HEK293 (cell line): ENCODE results near the gene NINL.

Source experiments
- CTCF ChIA-PET: fragments of 350-600 bp; formaldehyde crosslinking; extraction: SDS; loops from one replicate; lab custom pipeline; 2021; ENCODE audit warnings: antibody characterized with exemption; lab: Yijun Ruan, JAX
- POLR2A ChIA-PET: fragments of 300-600 bp; formaldehyde crosslinking; extraction: SDS; loops from one replicate; lab custom pipeline; 2020; ENCODE audit warnings: antibody characterized with exemption, inconsistent platforms; lab: Yijun Ruan, JAX
- H3K27ac ChIP-seq: fragments of 200-500 bp; sonication (Bioruptor generic); 2 replicates; pipeline ENCODE4 v1.5.1; 2014; ENCODE audit warnings: low read depth, low read length, control low read depth, inconsistent platforms; ENCODE audit errors: extremely low read depth
- H3K36me3 ChIP-seq, 2 experiments: fragments of 200-500 bp in 1 of 2; sonication (Bioruptor generic) in 1 of 2; 1 replicate in 1 of 2; 2 replicates in 1 of 2; pipeline ENCODE4 v1.5.1; 2014 to 2017; ENCODE audit warnings: inconsistent platforms in 2 of 2, low read length in 2 of 2; ENCODE audit not compliant: control insufficient read depth in 2 of 2, insufficient read depth in 1 of 2
- H3K4me1 ChIP-seq: fragments of 200-500 bp; sonication (Bioruptor generic); 2 replicates; pipeline ENCODE4 v1.5.1; 2014; ENCODE audit warnings: mild to moderate bottlenecking, low read length, inconsistent platforms; ENCODE audit not compliant: control insufficient read depth, insufficient read depth
- H3K4me3 ChIP-seq: 2 replicates; pipeline ENCODE4 v1.5.1; 2011; ENCODE audit warnings: low read depth, mild to moderate bottlenecking, control low read depth, low read length, moderate library complexity
- H3K9me3 ChIP-seq: fragments of 200-500 bp; sonication (Bioruptor generic); 2 replicates; pipeline ENCODE4 v1.5.1; 2014; ENCODE audit warnings: low read depth, low read length, inconsistent platforms; ENCODE audit not compliant: control insufficient read depth, insufficient read depth
- GLI4 ChIP-seq: fragments of 450-650 bp; formaldehyde crosslinking; IDR thresholded peaks from 2 replicates; pipeline ENCODE4 v1.5.1; 2016; ENCODE audit warnings: missing biosample characterization, missing genetic modification characterization
- HOXA7 ChIP-seq: sonication (generic); formaldehyde crosslinking; IDR thresholded peaks from 2 replicates; pipeline ENCODE4 v1.8.1; 2022; ENCODE audit warnings: missing genetic modification reagents, borderline replicate concordance
- HOXC10 ChIP-seq: sonication (generic); formaldehyde crosslinking; IDR thresholded peaks from 2 replicates; pipeline ENCODE4 v1.8.1; 2023; ENCODE audit warnings: mild to moderate bottlenecking, missing genetic modification reagents
- KLF7 ChIP-seq: fragments of 450-650 bp; formaldehyde crosslinking; IDR thresholded peaks from 2 replicates; pipeline ENCODE4 v1.5.1; 2016; ENCODE audit warnings: missing biosample characterization, missing genetic modification characterization, borderline replicate concordance
- KLF8 ChIP-seq: fragments of 450-650 bp; formaldehyde crosslinking; IDR thresholded peaks from 2 replicates; pipeline ENCODE4 v1.5.1; 2016; ENCODE audit warnings: missing biosample characterization, missing genetic modification characterization
- REPIN1 ChIP-seq: fragments of 450-650 bp; formaldehyde crosslinking; IDR thresholded peaks from 2 replicates; pipeline ENCODE4 v1.5.1; 2017; ENCODE audit warnings: missing biosample characterization, missing genetic modification characterization, low read depth
- SALL2 ChIP-seq: fragments of 450-650 bp; formaldehyde crosslinking; IDR thresholded peaks from 2 replicates; pipeline ENCODE4 v1.5.0; 2017; ENCODE audit warnings: missing biosample characterization, mild to moderate bottlenecking, missing genetic modification characterization, borderline replicate concordance
- SP2 ChIP-seq: fragments of 450-650 bp; formaldehyde crosslinking; IDR thresholded peaks from 2 replicates; pipeline ENCODE4 v1.5.1; 2016; ENCODE audit warnings: missing biosample characterization, missing genetic modification characterization
- SP7 ChIP-seq: fragments of 450-650 bp; formaldehyde crosslinking; IDR thresholded peaks from 2 replicates; pipeline ENCODE4 v1.5.1; 2016; ENCODE audit warnings: missing biosample characterization, missing genetic modification characterization
- ZFHX2 ChIP-seq: fragments of 450-650 bp; formaldehyde crosslinking; conservative IDR thresholded peaks from 2 replicates; pipeline ENCODE4 v1.5.1; 2016; ENCODE audit warnings: missing biosample characterization, missing genetic modification characterization
- ZFP3 ChIP-seq: fragments of 450-650 bp; formaldehyde crosslinking; IDR thresholded peaks from 2 replicates; pipeline ENCODE4 v1.5.1; 2016; ENCODE audit warnings: low read depth, missing biosample characterization, missing genetic modification characterization
- ZNF16 ChIP-seq: fragments of 450-650 bp; formaldehyde crosslinking; IDR thresholded peaks from 2 replicates; pipeline ENCODE4 v1.5.1; 2016; ENCODE audit warnings: low read depth, missing biosample characterization, missing genetic modification characterization
- ZNF19 ChIP-seq: fragments of 450-650 bp; formaldehyde crosslinking; IDR thresholded peaks from 2 replicates; pipeline ENCODE4; 2016; ENCODE audit warnings: missing biosample characterization, missing genetic modification characterization, low read depth
- ZNF202 ChIP-seq: fragments of 450-650 bp; formaldehyde crosslinking; IDR thresholded peaks from 2 replicates; pipeline ENCODE4 v1.5.1; 2016; ENCODE audit warnings: missing biosample characterization, missing genetic modification characterization, borderline replicate concordance
- ZNF311 ChIP-seq: fragments of 450-650 bp; formaldehyde crosslinking; IDR thresholded peaks from 2 replicates; pipeline ENCODE4 v1.5.1; 2017; ENCODE audit warnings: missing biosample characterization, missing genetic modification characterization, borderline replicate concordance
- ZNF350 ChIP-seq: fragments of 450-650 bp; formaldehyde crosslinking; IDR thresholded peaks from 2 replicates; pipeline ENCODE4 v1.5.0; 2017; ENCODE audit warnings: missing biosample characterization, mild to moderate bottlenecking, missing genetic modification characterization
- ZNF558 ChIP-seq: fragments of 450-650 bp; formaldehyde crosslinking; IDR thresholded peaks from 2 replicates; pipeline ENCODE4 v1.5.1; 2016; ENCODE audit warnings: missing biosample characterization, missing genetic modification characterization
- ZNF626 ChIP-seq: fragments of 450-650 bp; sonication (Bioruptor Pico); formaldehyde crosslinking; IDR thresholded peaks from 2 replicates; pipeline ENCODE4 v1.5.1; 2018; ENCODE audit warnings: missing biosample characterization, missing genetic modification characterization, inconsistent platforms
- ZNF747 ChIP-seq: fragments of 450-650 bp; formaldehyde crosslinking; IDR thresholded peaks from 2 replicates; pipeline ENCODE4 v1.5.1; 2016; ENCODE audit warnings: missing biosample characterization, missing genetic modification characterization
- ZNF76 ChIP-seq: fragments of 450-650 bp; formaldehyde crosslinking; IDR thresholded peaks from 2 replicates; pipeline ENCODE4; 2016; ENCODE audit warnings: low read depth, missing biosample characterization, missing genetic modification characterization, borderline replicate concordance
- ZNF777 ChIP-seq: fragments of 450-650 bp; formaldehyde crosslinking; IDR thresholded peaks from 2 replicates; pipeline ENCODE4 v1.5.1; 2017; ENCODE audit warnings: missing biosample characterization, missing genetic modification characterization, borderline replicate concordance
- TF ChIP-seq, protein P1 (sequence below): fragments of 450-650 bp; formaldehyde crosslinking; IDR thresholded peaks from 2 replicates; pipeline ENCODE4 v1.5.1; 2016; ENCODE audit warnings: missing biosample characterization, missing genetic modification characterization
- TF ChIP-seq, protein P2 (sequence below): fragments of 450-650 bp; formaldehyde crosslinking; IDR thresholded peaks from 2 replicates; pipeline ENCODE4 v1.5.1; 2016; ENCODE audit warnings: missing biosample characterization, missing genetic modification characterization
- TF ChIP-seq, protein P3 (sequence below): fragments of 450-650 bp; formaldehyde crosslinking; IDR thresholded peaks from 2 replicates; pipeline ENCODE4 v1.5.1; 2016; ENCODE audit warnings: missing biosample characterization, missing genetic modification characterization
- TF ChIP-seq, protein P4 (sequence below): fragments of 450-650 bp; formaldehyde crosslinking; IDR thresholded peaks from 2 replicates; pipeline ENCODE4 v1.5.1; 2016; ENCODE audit warnings: missing biosample characterization, missing genetic modification characterization
- TF ChIP-seq, protein P5 (sequence below): fragments of 450-650 bp; formaldehyde crosslinking; IDR thresholded peaks from 2 replicates; pipeline ENCODE4 v1.5.0; 2017; ENCODE audit warnings: missing biosample characterization, missing genetic modification characterization, borderline replicate concordance

The NINL gene

GRCh38 chr20:25453035-25453810, 132.1 kb downstream of the NINL start (continued):
- TF ChIP-seq ZNF202 = no peak
- 0 out of 2 replicates have a peak, but pooled peaks have one; percentile 39 for TF ChIP-seq ZNF558 (tag by site-specific recombination)
- no peak for TF ChIP-seq HOXA7 (CRISPR knock-in tag)
- TF ChIP-seq, protein P1, sequence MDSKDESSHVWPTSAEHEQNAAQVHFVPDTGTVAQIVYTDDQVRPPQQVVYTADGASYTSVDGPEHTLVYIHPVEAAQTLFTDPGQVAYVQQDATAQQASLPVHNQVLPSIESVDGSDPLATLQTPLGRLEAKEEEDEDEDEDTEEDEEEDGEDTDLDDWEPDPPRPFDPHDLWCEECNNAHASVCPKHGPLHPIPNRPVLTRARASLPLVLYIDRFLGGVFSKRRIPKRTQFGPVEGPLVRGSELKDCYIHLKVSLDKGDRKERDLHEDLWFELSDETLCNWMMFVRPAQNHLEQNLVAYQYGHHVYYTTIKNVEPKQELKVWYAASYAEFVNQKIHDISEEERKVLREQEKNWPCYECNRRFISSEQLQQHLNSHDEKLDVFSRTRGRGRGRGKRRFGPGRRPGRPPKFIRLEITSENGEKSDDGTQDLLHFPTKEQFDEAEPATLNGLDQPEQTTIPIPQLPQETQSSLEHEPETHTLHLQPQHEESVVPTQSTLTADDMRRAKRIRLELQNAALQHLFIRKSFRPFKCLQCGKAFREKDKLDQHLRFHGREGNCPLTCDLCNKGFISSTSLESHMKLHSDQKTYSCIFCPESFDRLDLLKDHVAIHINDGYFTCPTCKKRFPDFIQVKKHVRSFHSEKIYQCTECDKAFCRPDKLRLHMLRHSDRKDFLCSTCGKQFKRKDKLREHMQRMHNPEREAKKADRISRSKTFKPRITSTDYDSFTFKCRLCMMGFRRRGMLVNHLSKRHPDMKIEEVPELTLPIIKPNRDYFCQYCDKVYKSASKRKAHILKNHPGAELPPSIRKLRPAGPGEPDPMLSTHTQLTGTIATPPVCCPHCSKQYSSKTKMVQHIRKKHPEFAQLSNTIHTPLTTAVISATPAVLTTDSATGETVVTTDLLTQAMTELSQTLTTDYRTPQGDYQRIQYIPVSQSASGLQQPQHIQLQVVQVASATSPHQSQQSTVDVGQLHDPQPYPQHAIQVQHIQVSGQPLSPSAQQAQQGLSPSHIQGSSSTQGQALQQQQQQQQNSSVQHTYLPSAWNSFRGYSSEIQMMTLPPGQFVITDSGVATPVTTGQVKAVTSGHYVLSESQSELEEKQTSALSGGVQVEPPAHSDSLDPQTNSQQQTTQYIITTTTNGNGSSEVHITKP = peak; percentile 95
- TF ChIP-seq, protein P2, sequence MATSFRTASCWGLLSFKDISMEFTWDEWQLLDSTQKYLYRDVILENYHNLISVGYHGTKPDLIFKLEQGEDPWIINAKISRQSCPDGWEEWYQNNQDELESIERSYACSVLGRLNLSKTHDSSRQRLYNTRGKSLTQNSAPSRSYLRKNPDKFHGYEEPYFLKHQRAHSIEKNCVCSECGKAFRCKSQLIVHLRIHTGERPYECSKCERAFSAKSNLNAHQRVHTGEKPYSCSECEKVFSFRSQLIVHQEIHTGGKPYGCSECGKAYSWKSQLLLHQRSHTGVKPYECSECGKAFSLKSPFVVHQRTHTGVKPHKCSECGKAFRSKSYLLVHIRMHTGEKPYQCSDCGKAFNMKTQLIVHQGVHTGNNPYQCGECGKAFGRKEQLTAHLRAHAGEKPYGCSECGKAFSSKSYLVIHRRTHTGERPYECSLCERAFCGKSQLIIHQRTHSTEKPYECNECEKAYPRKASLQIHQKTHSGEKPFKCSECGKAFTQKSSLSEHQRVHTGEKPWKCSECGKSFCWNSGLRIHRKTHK (tag by site-specific recombination) = no peak
- TF ChIP-seq ZNF777 (tag by site-specific recombination) = no peak
- no peak for TF ChIP-seq SALL2 (tag by site-specific recombination)
- peak; percentile 71 for TF ChIP-seq SP7 (tag by site-specific recombination)
- no peak for TF ChIP-seq ZNF626 (tag by site-specific recombination)
- no peak for TF ChIP-seq ZNF311 (tag by site-specific recombination)
- no peak for TF ChIP-seq KLF8 (tag by site-specific recombination)
- TF ChIP-seq ZNF76 = no peak
- TF ChIP-seq KLF7 (tag by site-specific recombination) = no peak
- TF ChIP-seq SP2 = no peak
- TF ChIP-seq ZNF16 (tag by site-specific recombination) = no peak
- TF ChIP-seq ZFP3 = no peak
- no peak for TF ChIP-seq HOXC10
- TF ChIP-seq GLI4 (tag by site-specific recombination) = no peak
- no peak for TF ChIP-seq REPIN1

DNA sequence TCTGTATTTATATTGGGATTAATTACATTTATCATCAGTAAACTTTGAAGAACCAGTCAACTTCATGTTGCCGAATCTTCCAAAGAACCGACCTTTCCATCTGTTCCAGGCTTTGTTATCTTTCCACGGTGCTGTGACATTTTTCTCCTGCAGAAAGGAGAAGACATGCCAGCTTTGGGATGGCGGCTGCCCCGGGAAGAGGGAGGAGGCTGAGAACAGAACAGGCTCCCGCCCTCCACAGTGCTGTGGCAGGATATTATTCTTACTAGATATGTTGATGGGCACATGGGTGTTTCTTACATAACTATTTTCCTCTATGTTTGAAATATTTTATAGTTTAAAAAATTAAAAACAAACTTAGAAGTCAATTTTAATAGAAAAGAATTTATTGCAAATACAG, 133.0 kb downstream of the NINL start:
- H3K36me3 ChIP-seq = peaks cover 18 to 58% of the 10 kb centered on the region in 2 experiments
- H3K4me1 ChIP-seq = no peaks in the 10 kb centered on the region
- H3K4me3 ChIP-seq = no peak overlapping the region
- ChIA-PET POLR2A (no interaction called here), CTCF (no interaction called here)
- H3K9me3 ChIP-seq = no peaks in the 10 kb centered on the region
- no peak overlapping the region for H3K27ac ChIP-seq
- TF ChIP-seq, protein P3, sequence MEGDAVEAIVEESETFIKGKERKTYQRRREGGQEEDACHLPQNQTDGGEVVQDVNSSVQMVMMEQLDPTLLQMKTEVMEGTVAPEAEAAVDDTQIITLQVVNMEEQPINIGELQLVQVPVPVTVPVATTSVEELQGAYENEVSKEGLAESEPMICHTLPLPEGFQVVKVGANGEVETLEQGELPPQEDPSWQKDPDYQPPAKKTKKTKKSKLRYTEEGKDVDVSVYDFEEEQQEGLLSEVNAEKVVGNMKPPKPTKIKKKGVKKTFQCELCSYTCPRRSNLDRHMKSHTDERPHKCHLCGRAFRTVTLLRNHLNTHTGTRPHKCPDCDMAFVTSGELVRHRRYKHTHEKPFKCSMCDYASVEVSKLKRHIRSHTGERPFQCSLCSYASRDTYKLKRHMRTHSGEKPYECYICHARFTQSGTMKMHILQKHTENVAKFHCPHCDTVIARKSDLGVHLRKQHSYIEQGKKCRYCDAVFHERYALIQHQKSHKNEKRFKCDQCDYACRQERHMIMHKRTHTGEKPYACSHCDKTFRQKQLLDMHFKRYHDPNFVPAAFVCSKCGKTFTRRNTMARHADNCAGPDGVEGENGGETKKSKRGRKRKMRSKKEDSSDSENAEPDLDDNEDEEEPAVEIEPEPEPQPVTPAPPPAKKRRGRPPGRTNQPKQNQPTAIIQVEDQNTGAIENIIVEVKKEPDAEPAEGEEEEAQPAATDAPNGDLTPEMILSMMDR (tag by site-specific recombination) = no peak
- TF ChIP-seq ZNF311 (tag by site-specific recombination) (no peak), ZFHX2 (tag by site-specific recombination) (no peak), ZNF19 (tag by site-specific recombination) (no peak), ZNF350 (tag by site-specific recombination) (no peak), ZNF747 (tag by site-specific recombination) (no peak)
- TF ChIP-seq, protein P4, sequence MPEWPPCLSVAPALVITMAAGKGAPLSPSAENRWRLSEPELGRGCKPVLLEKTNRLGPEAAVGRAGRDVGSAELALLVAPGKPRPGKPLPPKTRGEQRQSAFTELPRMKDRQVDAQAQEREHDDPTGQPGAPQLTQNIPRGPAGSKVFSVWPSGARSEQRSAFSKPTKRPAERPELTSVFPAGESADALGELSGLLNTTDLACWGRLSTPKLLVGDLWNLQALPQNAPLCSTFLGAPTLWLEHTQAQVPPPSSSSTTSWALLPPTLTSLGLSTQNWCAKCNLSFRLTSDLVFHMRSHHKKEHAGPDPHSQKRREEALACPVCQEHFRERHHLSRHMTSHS (tag by site-specific recombination) = no peak
- TF ChIP-seq, protein P5, sequence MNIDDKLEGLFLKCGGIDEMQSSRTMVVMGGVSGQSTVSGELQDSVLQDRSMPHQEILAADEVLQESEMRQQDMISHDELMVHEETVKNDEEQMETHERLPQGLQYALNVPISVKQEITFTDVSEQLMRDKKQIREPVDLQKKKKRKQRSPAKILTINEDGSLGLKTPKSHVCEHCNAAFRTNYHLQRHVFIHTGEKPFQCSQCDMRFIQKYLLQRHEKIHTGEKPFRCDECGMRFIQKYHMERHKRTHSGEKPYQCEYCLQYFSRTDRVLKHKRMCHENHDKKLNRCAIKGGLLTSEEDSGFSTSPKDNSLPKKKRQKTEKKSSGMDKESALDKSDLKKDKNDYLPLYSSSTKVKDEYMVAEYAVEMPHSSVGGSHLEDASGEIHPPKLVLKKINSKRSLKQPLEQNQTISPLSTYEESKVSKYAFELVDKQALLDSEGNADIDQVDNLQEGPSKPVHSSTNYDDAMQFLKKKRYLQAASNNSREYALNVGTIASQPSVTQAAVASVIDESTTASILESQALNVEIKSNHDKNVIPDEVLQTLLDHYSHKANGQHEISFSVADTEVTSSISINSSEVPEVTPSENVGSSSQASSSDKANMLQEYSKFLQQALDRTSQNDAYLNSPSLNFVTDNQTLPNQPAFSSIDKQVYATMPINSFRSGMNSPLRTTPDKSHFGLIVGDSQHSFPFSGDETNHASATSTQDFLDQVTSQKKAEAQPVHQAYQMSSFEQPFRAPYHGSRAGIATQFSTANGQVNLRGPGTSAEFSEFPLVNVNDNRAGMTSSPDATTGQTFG (tag by site-specific recombination) = no peak
